SK-N-SH (cell line): ENCODE measurements around the gene ZMAT2.

Experiments used
- CHD2 ChIP-seq: fragments of 150-350 bp; IDR thresholded peaks from 2 replicates; pipeline ENCODE4 v1.6.1; 2018; ENCODE audit warnings: low read length; ENCODE audit not compliant: partially characterized antibody
- JUND ChIP-seq: IDR thresholded peaks from 2 replicates; pipeline ENCODE4 v1.4.0; 2012
- NFIC ChIP-seq: IDR thresholded peaks from 2 replicates; pipeline ENCODE4 v1.4.0; 2012; ENCODE audit warnings: borderline replicate concordance
- TAF1 ChIP-seq: IDR thresholded peaks from 2 replicates; pipeline ENCODE4 v1.6.1; 2012; ENCODE audit warnings: low read depth, mild to moderate bottlenecking, low read length, moderate library complexity, borderline replicate concordance
- TF ChIP-seq, protein P1 (sequence below): fragments of 200-600 bp; sonication (generic); IDR thresholded peaks from 2 replicates; pipeline ENCODE4 v1.6.1; 2017; ENCODE audit warnings: antibody characterized with exemption, mild to moderate bottlenecking, moderate library complexity

DNA sequence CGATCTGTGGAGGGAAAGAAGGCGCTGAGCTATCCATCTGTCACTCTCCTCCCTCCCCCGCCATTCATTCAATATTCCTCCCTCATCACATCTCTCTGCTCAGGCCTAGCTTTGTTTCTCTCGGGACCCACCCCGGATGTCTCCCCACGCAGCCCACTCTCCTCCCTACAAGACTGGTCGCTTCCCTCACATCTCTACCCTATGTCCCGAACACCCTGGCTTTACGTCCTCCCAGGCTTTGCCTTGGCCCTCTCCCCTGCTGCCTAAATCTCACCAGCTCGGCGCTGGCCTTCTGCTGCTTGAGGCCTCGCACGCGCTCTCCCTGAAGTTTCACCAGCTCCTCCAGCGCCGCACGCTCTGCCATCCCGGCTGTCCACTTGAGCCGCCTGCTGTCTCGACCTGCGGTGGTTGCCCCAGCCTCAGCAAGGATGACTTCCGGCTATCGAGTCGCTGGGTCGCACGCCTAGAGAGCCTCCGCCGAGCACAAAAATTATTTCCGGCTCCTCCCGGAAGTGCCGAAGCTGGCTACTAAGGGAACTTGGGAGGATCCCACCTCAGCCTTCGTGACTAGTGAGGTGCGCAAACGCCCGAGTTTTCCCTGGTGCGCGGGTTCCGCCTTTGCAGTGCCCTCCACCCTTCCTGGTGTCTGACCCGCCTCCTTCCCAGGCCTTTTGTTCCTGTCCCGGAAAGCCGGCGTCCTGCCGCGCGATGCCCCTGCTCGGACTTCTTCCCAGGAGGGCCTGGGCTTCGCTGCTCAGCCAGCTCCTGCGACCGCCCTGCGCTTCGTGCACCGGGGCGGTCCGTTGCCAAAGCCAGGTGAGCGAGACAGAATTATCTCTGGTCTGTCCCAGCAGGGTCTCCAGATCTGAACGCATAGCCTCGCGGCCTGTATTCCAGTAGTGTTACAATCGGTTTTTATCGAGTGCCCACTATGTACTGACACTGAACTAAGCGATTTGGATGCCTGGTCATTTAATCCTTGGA lies 9.0 kb upstream of the ZMAT2 start, which contains the start of the genes HARS1 and HARS2:
- TF ChIP-seq, protein P1, sequence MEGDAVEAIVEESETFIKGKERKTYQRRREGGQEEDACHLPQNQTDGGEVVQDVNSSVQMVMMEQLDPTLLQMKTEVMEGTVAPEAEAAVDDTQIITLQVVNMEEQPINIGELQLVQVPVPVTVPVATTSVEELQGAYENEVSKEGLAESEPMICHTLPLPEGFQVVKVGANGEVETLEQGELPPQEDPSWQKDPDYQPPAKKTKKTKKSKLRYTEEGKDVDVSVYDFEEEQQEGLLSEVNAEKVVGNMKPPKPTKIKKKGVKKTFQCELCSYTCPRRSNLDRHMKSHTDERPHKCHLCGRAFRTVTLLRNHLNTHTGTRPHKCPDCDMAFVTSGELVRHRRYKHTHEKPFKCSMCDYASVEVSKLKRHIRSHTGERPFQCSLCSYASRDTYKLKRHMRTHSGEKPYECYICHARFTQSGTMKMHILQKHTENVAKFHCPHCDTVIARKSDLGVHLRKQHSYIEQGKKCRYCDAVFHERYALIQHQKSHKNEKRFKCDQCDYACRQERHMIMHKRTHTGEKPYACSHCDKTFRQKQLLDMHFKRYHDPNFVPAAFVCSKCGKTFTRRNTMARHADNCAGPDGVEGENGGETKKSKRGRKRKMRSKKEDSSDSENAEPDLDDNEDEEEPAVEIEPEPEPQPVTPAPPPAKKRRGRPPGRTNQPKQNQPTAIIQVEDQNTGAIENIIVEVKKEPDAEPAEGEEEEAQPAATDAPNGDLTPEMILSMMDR = no peak
- peak; percentile 80 for TF ChIP-seq TAF1
- TF ChIP-seq NFIC = no peak
- TF ChIP-seq JUND = no peak
- peak; percentile 58 for TF ChIP-seq CHD2
